MM.1S (cell line): Measurements from ENCODE around the gene SCGN.

ENCODE experiments used
- CTCF ChIP-seq: fragments of 300-600 bp; sonication (generic); IDR thresholded peaks from 2 replicates; pipeline ENCODE4 v1.5.1; 2016; ENCODE audit warnings: antibody characterized with exemption, low read length, mixed read lengths
- EZH2phosphoT487 ChIP-seq: fragments of 300-600 bp; sonication (generic); IDR thresholded peaks from 2 replicates; pipeline ENCODE4 v1.6.1; 2018; ENCODE audit warnings: antibody characterized with exemption, low read length

- no peak for TF ChIP-seq CTCF
- no peak for TF ChIP-seq EZH2phosphoT487
These were observed 9.2 kb downstream of the SCGN start for GRCh38 chr6:25661129-25661779.
